ENCODE measurements around the gene KRTAP3-2.

The KRTAP3-2 gene

DNA sequence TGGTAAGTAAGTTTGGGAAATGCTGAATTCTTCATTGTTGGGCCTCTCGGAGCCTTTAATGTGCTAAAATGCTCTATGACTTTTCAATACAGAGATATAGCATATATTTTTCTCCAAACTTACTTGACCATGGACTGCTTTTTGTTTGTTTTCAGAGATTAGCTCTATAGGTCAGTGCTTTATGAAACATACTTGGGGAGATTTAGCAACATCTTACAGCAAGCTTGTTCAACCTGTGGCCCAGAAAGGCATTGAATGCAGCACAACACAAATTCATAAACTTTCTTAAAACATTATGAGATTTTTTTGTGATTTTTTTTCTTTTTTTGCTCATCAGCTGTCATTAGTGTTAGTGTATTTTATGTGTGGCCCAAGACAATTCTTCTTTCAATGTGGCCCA, 10.2 kb upstream of the KRTAP3-2 start:
- no peak for DNase-seq

DNA sequence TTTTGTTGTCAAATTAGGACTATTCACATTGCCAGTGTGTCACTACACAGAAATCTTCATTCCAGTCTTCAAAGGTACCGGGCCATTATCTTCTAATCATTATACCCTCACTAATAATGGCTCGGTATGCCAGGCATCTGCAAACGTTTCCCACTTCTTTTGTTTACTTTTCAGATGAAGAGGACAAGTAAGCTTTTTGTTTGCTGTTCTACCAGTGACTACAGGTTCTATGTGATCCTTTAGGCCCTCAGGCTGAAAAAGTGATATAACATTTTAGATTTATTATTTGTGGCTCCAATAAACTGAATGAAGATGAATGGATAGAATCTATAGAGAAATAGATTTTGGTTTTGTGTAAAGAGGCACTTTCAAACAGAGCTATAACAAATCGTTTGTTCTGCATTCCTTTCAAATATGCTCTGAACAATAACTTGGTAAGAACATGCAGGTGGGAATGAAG, 9.6 kb upstream of the KRTAP3-2 start:
- no peak for DNase-seq

DNA sequence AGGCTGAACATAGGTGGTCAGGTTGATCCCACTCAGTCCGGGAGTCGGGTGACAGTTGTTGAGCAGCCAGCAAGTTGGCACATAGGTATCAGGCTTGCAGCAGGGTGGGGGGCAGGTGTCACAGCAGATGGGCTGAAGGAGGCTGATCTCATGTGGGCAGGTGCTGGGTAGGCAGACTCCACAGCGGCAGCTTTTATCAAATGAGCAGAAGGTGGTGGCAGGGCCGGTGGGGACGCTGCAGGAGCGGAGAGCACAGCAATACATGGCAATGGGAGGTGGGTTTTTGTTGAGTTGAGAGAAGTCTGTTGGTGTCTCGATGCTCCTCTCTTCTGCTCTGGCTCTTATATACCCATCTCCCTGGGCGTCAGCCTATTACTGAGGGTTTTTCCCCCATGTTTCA, 9.1 kb upstream of the KRTAP3-2 start, which contains the start of gene KRTAP3-1:
KRTAP3-1 (minus strand) TSS at position 318 of the 400 bp plus-strand sequence; CDS start at position 264, 54 bp downstream.
- DNase-seq: no peak

DNA sequence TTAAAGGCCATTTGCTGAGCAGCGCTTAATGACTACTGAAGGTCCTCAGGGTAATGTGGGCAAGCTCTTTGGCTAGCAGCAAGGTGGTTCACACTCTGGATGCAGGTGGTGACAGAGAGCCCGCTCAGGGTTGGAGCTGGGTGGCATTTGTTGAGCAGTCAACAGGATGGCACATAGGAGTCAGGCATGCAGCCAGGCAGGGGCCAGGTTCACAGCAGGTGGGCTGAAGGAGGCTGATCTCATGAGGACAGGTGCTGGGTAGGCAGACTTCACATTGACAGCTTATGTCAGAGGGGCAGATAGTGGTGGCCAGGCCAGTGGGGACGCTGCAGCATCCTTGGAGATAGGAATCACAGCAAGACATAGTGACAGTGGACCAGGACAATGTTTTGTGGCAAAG, 4.7 kb upstream of the KRTAP3-2 start:
- DNase-seq: no peak

DNA sequence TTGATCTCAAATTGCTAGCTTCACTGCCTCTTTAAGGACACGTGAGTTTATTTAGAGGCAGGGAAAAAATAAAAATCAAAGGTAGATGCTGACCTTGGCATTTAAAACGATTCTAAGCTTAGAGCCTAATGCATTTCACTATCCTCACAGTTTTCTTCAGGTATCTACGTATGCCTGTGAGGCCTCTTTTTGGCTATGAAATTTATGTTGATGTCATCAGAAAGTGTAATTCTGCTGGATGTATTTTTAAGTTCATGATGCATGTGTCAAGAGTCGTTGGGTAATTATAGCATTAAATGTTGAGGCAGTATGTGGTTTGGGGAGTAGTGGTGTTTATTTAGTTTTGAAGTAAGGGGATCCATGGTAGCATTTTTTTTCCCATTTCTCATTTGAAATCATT, 4.2 kb upstream of the KRTAP3-2 start:
- DNase-seq: no peak

DNA sequence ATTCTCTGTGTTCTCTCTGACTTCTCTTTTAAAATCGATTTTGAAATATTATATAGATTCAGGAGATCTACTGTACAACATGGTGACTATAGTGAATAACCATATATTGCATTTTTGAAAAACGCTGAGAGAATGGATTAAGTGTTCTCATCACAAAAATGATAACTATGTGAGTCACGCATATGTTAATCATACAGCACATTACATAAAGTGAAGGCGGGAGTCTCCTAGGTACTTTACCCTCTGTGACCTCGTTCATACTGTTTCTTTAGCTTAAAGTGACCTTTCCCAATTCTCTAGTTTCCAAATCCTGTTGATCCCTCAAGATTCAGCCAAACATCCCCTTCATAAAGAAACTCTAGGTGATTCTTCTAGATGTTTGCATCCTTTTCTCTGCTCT, 3.1 kb upstream of the KRTAP3-2 start:
- no peak for DNase-seq

DNA sequence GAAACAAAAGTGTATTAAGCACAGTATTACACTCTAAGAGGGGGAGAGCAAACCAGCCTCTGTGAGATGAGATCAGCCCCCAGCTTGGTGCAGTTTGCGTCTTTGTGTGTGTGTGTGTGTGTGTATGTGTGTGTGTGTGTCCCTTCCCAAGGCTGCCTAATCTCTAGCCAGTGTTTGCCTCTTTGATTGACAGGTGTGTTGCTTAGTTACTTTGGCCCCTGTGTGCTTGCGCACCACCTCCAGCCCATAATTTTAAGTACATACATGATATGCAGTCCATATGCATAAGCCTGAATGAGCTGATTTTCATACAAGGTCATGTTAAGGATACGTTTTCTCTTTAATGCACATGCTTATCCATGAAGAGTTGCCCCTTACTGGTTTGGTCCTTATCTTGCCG, 2.1 kb upstream of the KRTAP3-2 start:
- no peak for DNase-seq

DNA sequence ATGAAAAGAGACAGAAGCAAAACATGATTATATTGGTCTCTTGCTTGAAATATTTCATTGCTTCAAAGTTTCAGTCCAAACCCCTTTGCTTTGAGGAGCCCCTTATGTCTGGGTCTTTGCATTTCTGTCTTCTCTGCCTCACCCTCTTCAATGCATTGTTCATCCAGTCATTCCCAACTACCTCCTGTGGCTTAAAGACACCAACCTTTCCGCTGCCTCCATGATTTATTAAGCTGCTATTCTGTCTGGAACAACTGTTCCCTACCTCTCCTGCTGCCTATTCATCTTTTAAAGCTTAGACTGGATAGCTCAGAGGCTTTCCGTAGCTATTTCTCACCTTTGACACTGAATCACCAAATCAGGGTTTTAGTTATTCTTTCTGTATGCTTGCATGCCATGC, 2.3 kb downstream of the KRTAP3-2 start:
- no peak for DNase-seq

DNA sequence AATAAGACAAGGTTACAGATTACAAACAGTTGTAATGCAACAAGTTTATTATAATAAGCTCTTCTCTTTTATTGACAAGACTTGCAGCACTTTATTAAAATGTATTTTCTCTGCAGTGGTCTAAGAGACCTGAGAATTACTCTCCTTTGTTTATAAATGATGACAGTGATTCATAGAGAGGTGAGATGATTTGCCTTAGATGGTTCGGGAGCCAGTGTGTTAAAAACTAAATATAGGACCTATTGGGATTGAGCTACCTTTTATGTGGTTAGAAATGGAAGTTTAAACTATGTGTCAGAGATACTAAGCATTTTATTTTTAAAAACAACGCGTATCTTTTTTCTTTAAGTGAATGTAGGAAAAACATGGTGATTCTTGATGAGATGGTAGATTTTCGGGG, 2.9 kb downstream of the KRTAP3-2 start:
- DNase-seq: no peak

DNA sequence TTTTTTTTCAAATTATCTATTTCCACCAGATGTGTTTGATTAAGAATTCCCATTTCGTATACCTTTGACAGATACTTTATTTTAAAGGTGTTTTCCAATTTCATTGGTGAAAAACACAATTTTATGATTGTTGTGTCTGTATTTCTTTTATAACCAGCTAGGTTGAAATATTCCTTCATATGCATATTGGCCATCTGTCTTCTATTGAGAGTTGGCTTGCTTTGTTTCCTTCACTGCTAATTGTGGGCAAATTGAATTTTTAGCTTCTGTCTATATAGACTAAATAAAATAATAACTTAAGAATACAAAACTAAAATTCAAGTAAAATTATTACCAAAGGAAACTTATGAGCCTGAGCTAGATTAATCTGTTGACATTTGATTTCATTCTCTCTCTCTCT, 4.6 kb downstream of the KRTAP3-2 start:
- DNase-seq: no peak

DNA sequence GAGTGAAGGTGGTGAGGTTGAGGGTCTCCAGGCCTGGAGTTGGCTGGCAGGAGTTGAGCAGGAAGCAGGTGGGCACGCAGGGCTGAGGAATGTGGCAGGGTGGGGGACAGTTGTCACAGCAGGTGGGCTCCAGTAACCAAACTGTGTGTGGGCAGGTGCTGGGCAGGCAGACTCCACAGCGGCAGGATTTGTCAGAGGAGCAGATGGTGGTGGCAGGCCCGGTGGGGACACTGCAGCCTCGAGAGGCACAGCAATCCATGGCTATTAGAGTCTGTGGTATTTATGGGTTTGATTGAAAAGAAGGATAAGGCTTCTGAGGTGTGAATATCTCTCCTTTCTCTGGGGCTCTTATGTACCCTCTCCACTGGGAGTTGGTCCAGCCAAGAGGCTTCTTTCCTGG, 5.9 kb downstream of the KRTAP3-2 start, which contains the start of gene KRTAP3-3:
KRTAP3-3 (minus strand) TSS at position 326 of the 400 bp plus-strand sequence; CDS start at position 259, 67 bp downstream.
- no peak for DNase-seq

DNA sequence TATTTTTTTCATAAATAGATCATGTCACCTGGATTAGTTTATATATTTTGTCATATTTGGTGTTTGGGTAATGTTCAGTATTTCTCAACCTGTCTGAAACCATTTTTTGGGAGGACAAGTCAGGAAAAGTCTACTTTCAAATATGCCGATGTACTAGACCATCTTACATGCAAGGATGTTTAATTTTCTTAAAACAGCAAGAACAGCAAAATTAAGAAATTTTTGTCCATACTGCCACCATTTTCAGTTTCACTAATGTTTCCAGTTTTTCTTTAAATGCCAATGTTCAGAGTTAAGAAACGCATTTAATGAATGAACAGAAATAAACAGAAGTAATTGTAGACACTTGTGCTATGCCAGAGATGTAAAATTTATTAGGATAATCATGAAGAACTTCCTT, 6.6 kb downstream of the KRTAP3-2 start:
- no peak for DNase-seq

DNA sequence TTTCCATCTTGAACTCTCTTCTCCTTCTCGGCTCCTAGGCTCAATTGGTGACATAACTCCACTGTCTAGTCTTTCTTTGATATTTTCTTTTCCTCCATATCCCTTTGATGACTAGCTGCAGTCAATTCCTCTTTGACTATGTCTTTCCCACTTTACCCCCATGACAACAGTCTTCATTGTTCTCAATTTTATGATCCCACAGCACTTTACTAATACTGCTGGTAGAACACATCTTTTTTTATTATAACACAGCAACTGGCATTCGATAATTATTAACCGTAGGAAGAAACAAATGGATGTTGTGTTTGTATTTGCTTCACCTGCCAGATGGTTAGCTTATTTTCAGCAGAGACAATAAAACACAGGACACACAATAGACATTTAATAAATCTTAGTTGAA, 7.0 kb downstream of the KRTAP3-2 start:
- DNase-seq: no peak

DNA sequence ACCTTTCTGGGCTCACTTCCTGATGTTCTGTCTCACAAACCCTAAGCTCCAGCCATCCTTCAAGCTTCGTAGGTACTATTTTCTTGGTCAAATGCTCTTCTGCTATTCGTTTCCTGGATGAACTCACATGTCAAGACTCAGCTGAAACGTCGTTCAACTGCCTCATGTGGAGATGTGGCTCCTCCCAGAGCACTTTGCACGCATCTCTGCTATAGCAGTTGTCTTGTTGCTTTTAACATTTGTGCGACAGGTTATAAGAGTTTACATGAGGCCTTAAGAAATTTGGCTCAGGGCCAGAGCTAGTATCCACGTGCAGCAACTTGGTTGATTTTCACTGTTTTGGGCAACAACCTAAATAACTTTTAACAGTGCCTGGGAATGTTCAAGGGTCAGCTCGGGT, 12.8 kb downstream of the KRTAP3-2 start:
- DNase-seq: no peak

DNA sequence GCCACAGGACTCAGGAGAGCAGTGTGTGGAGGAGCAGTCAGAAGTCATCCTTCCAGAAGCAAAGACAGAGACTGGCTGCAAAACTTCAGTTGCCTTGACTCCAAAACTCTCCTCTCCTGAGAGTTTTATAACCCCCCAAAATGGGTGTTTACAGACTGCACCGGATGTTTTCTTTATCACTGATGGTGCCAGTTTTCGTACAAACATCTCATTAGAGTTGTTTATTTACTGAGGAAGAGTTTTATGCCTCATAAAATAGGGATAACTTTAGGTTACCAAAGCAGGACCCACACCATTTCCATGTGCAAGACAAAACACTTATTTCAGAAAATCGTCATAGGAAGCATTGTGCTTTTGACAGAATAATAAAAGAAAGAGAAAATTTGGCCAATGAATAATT, 15.5 kb downstream of the KRTAP3-2 start, which contains the start of gene KRT40:
KRT40 (minus strand) TSS at position 101 of the 400 bp plus-strand sequence; CDS start at position 48, 53 bp downstream.
- DNase-seq: no peak

DNA sequence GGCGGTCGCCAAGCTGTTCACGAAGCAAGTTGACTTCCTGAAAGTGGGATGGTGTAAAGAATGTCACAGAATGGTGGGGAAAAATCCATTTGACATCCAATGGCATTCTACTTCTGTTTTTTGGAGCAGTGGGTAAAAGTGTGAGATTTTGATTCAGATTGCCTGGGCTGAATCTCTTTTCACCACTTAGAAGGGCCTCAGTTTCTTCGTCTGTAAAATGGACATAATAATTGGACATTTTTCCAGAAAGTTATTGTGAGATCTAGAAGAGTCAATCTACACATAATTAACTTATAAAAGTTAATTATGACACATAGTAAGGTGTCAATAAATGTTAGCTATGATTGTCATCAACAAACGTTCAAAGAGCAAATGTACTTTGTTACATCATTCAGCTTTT, 18.6 kb downstream of the KRTAP3-2 start:
- DNase-seq: no peak

DNA sequence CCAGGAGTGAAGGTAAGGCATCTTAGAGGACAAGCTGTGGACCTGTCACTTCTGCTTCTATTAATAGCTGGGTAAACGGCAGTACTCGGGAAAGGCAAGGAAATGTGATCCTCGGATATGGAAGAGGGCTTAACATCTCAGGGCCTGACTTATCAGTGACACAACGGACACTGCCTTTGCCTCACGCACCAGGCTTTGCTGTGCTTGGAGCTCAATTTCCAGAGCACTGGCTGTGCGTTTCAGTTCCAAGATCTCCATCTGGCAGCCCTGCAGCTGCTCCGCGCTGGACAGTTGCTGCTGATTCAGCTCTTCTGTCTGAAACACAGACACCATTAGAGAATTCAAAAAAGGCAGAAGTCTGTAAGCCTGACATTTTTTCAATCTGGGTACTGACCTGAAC, 19.1 kb downstream of the KRTAP3-2 start:
- no peak for DNase-seq

DNA sequence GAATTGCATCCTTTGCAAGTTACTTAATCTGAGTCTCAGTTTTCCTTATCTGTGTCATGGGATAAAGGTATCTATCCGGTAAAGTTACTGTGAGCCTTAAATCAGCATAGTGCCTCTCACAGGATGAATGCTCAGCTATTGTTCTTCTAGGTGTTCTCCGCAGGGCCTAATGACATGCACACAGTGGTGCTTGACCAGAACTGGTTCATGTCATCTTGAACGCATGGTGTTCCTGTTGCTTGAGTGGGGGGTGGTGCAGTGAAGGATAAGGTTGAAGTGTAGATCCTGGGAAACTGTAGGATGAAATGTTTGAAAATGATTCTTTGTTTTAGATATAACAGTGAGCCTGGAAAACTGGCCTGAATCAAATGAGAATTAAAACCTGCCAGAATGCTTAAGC, 19.6 kb downstream of the KRTAP3-2 start:
- DNase-seq: no peak

DNA sequence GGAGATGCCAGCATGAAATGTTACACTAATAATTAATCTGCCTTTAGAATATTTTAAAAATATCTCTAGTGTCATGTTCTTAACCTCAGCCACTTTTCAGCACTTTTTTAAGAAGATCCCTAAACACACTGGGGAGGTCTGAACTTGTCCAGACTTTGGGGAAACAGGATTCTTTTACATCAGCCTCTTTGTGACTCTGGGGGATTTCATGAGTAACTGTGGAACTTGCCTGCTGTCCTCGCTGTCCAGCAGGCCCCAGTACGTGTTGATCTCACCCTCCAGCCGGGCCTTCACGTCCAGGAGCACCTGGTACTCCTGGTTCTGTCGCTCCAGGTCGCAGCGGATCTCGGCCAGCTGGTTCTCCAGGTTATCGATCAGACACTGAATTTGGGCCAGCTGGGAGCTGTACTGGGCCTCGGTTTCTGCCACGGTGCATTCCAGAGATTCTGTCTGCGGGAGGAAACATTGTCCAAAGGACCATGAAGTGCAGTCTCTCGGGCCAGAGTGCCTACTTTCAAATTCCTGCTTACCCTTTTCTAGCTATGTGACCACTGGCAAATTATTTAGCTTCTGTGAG, 21.0 kb downstream of the KRTAP3-2 start:
- DNase-seq: no peak

DNA sequence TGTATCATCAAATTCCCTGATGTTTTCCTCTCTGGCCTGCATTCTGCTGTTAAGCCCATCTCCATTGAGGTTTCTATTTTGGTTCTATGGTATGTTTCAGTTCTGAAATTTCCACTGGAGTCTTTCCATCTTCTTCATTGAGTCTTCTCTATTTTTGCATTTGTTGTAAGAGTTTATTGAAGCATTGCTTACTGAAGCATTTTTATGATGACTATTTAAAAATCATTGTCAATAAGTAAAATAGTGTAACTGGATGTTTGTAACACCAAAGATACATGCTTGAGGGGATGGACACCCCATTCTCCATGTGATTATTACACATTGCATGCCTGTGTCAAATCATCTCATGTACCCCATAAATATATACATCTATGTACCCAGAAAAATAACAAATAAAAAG, 24.2 kb downstream of the KRTAP3-2 start:
- no peak for DNase-seq

DNA sequence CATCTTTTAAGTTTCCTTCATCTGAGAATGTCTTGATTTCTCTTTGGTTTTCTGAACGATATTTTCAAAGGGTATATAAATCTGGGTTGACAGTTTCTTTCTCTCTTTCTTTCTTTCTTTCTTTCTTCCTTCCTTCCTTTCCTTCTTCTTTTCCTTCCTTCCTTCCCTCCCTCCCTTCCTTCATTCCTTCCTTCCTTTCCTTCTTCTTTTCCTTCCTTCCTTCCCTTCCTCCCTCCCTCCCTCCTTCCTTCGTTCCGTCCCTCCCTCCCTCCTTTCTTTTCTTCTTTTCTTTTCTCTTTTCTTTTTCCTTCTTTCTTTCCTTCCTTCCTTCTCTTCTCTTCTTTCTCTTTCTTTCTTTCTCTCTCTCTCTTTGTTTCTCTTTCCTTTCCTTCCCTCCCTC, 25.3 kb downstream of the KRTAP3-2 start:
- DNase-seq: no peak

DNA sequence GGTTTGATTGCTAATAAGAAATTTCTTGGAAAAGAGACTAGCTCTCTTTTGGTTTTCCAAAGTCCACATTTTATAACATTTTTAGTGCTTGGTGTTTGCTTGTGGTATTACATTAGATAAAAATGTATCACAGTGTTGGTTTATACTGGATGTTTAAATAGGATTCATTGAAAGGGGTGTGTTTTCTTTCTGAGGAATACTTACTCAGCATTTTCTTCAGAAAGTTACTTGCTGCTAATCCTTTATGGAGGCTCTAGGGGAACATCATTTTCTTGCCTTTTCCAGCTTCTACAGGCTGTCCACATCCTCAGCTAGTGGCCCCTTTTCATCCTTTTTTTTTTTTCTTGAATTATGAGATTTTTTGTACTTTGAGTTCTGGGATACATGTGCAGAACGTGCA, 32.1 kb downstream of the KRTAP3-2 start:
- DNase-seq: no peak

DNA sequence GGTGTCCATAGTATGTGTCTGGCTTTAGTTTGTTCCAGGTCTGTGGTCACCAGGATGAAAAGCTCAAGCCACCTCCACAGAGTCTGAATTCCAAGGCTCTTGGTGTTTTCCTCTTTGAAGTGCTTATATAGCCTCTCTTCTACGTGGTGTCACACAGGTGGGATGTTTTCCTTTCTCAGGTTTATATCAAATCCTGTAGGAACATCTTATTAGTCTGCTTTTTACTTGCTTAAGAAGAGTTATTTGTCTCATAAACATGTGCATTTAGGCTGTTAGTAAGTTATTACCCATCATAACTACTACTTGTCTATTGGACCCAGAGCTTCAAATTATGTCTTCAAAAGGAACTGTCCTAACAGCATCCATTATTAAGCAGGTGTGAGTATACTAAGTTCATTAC, 32.9 kb downstream of the KRTAP3-2 start, which contains the start of gene KRT39:
KRT39 (minus strand) TSS at position 101 of the 400 bp plus-strand sequence; CDS start at position 9, 92 bp downstream.
- DNase-seq: no peak

DNA sequence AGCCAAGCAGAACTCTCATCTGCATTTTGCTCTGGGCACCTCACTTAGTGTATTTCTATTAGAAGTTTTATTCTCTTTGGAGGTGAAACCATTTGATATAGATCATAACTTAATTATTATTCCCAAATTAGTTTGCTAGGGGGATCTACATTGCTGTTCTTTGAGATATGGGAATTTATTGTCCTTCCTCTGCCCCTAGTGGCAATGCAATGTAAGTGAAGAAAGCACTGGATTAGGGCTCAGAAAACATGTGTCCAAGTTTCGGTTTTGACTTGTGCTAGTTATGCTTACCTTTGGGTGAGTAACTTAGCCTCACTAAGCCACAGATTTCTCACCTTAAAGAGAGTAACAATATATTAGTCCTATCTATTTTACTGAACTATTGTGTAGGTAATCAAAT, 35.9 kb downstream of the KRTAP3-2 start:
- no peak for DNase-seq

DNA sequence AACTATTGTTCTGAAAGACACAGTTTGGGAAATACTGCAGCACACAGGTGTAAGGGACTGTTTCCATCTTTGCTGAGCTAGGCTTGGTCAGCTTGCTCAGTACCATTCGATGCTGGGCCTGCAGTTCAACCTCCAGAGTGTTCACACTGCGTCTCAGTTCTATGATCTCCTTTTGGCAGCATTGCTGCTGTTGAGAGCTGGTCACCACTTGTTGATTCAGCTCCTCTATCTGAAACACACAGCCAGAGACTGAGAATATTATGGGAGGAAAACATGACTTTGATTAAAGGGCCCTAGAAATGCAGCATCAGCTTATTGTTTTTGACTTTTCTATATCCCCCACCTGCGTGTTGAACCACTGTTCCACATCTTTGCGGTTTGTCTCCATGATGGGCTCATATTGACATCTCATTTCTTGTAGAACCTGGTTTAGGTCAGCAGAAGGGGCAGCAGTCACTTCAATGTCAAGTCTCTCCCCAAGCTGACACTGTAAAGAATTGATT, 37.6 kb downstream of the KRTAP3-2 start:
- DNase-seq: no peak

Measured in NK-92 treated with Interleukin-12 subunit alpha and Interleukin-12 subunit beta, amount 100 ng/mL, for 24 hours (cell line).